IMR-90 (cell line): ENCODE data around the gene GRIFIN. TPM values are rescaled to one million over a fixed set of nuclear protein-coding genes. Genes with fewer than 3 reads are reported as not detected.
A peak's percentile ranks its signal among the peaks of the same experiment; 100 is the strongest.

Experiments
- ATAC-seq: fragments of 200-7000 bp; cut with Tn5 transposase; 2 replicates; pipeline ENCODE4 v1.9.1; 2020; ENCODE audit warnings: low read depth, mild to moderate bottlenecking, moderate library complexity
- BruUV-seq: library from RNA; stranded (reverse); fragments of 400-500 nt; replicated peaks from 2 replicates; lab custom pipeline; 2021; lab: Mats Ljungman, UMichigan
- CTCF ChIA-PET: fragments of 300-600 bp; formaldehyde crosslinking; extraction: SDS; loops from one replicate; lab custom pipeline; 2021; ENCODE audit warnings: antibody characterized with exemption; lab: Yijun Ruan, JAX
- POLR2A ChIA-PET: fragments of 300-600 bp; sonication (Branson Sonifier 250); formaldehyde crosslinking; loops from one replicate; lab custom pipeline; 2022; ENCODE audit warnings: antibody characterized with exemption; ENCODE audit not compliant: unreplicated experiment; lab: Charles Lee
- DNase-seq: peaks from one replicate; pipeline ENCODE4 v3.0.0; 2013
- H2AFZ ChIP-seq: replicated peaks from 2 replicates; pipeline ENCODE3; 2013; ENCODE audit warnings: low read length, mild to moderate bottlenecking; ENCODE audit not compliant: poor library complexity
- H2AK5ac ChIP-seq: 2 replicates; pipeline ENCODE4 v1.6.1; 2013; ENCODE audit warnings: low read depth, low read length, inconsistent platforms
- H2AK9ac ChIP-seq: replicated peaks from 2 replicates; pipeline ENCODE3; 2013; ENCODE audit warnings: mild to moderate bottlenecking, low read depth, low read length, moderate library complexity; ENCODE audit not compliant: poor library complexity
- H2BK120ac ChIP-seq: 2 replicates; pipeline ENCODE4 v1.6.1; 2013; ENCODE audit warnings: low read depth, low read length, inconsistent platforms
- H2BK15ac ChIP-seq: 3 replicates; pipeline ENCODE4 v1.6.1; 2013; ENCODE audit warnings: low read depth, low read length, inconsistent platforms
- H2BK20ac ChIP-seq: 2 replicates; pipeline ENCODE4 v1.6.1; 2013; ENCODE audit warnings: low read depth, mild to moderate bottlenecking, inconsistent platforms, low read length, moderate library complexity
- H2BK5ac ChIP-seq: 2 replicates; pipeline ENCODE4 v1.6.1; 2013; ENCODE audit warnings: mild to moderate bottlenecking, low read depth, low read length, inconsistent platforms; ENCODE audit not compliant: poor library complexity, severe bottlenecking
- H3K14ac ChIP-seq: replicated peaks from 2 replicates; pipeline ENCODE4 v1.6.1; 2013; ENCODE audit warnings: low read depth, low read length, inconsistent platforms
- H3K18ac ChIP-seq: 2 replicates; pipeline ENCODE4 v1.6.1; 2013; ENCODE audit warnings: low read depth, low read length, control low read depth
- H3K23ac ChIP-seq: 2 replicates; pipeline ENCODE4 v1.6.1; 2013; ENCODE audit warnings: low read depth, low read length, inconsistent platforms
- H3K27ac ChIP-seq: 2 replicates; pipeline ENCODE4 v1.5.1; 2013; ENCODE audit warnings: mild to moderate bottlenecking, control low read depth, low read length; ENCODE audit not compliant: insufficient read depth
- H3K27me3 ChIP-seq: 2 replicates; pipeline ENCODE4 v1.6.1; 2013; ENCODE audit warnings: low read length; ENCODE audit not compliant: control insufficient read depth, insufficient read depth
- H3K36me3 ChIP-seq: 2 replicates; pipeline ENCODE4 v1.6.1; 2013; ENCODE audit warnings: low read length, mixed read lengths; ENCODE audit not compliant: control insufficient read depth, insufficient read depth
- H3K4ac ChIP-seq: 2 replicates; pipeline ENCODE4 v1.6.1; 2013; ENCODE audit warnings: low read depth, low read length, inconsistent platforms
- H3K4me1 ChIP-seq: 2 replicates; pipeline ENCODE4 v1.6.1; 2013; ENCODE audit warnings: low read length, mixed read lengths; ENCODE audit not compliant: control insufficient read depth, insufficient read depth
- H3K4me2 ChIP-seq: 2 replicates; pipeline ENCODE4 v1.6.1; 2013; ENCODE audit warnings: low read depth, mild to moderate bottlenecking, control low read depth, low read length, moderate library complexity
- H3K4me3 ChIP-seq: 2 replicates; pipeline ENCODE4 v1.5.1; 2013; ENCODE audit warnings: low read depth, mild to moderate bottlenecking, control low read depth, low read length, moderate library complexity; ENCODE audit not compliant: insufficient read depth
- H3K56ac ChIP-seq: 2 replicates; pipeline ENCODE4 v1.6.1; 2013; ENCODE audit warnings: low read length, inconsistent platforms; ENCODE audit not compliant: insufficient read depth; ENCODE audit errors: extremely low read depth
- H3K79me1 ChIP-seq, 2 experiments: 2 replicates each; pipeline ENCODE4 v1.6.1; 2013; ENCODE audit warnings: low read length in 2 of 2, inconsistent platforms in 1 of 2, low read depth in 1 of 2
- H3K9ac ChIP-seq: 2 replicates; pipeline ENCODE4 v1.6.1; 2013; ENCODE audit warnings: low read depth, low read length, control low read depth
- H3K9me1 ChIP-seq: 2 replicates; pipeline ENCODE4 v1.6.1; 2013; ENCODE audit warnings: low read length, inconsistent platforms; ENCODE audit not compliant: insufficient read depth
- H3K9me3 ChIP-seq: 2 replicates; pipeline ENCODE4 v1.6.1; 2013; ENCODE audit warnings: low read length; ENCODE audit not compliant: control insufficient read depth, insufficient read depth
- H4K20me1 ChIP-seq: 2 replicates; pipeline ENCODE4 v1.6.1; 2013; ENCODE audit warnings: low read length, inconsistent platforms; ENCODE audit not compliant: insufficient read depth
- H4K5ac ChIP-seq: 2 replicates; pipeline ENCODE4 v1.6.1; 2013; ENCODE audit warnings: mild to moderate bottlenecking, low read depth, low read length, control low read depth
- H4K8ac ChIP-seq, 2 experiments: 2 replicates each; pipeline ENCODE4 v1.6.1; 2013; ENCODE audit warnings: low read depth in 2 of 2, low read length in 2 of 2, control low read depth in 1 of 2, inconsistent platforms in 1 of 2
- H4K91ac ChIP-seq: 2 replicates; pipeline ENCODE4 v1.6.1; 2013; ENCODE audit warnings: low read depth, low read length, inconsistent platforms; ENCODE audit not compliant: insufficient read depth
- BHLHE40 ChIP-seq: fragments of 150-350 bp; IDR thresholded peaks from 2 replicates; pipeline ENCODE4 v1.6.1; 2016; ENCODE audit warnings: mild to moderate bottlenecking, low read depth, low read length
- CEBPB ChIP-seq: IDR thresholded peaks from 2 replicates; pipeline ENCODE4 v1.6.1; 2012; ENCODE audit warnings: low read depth, low read length, improper control_type of control experiment
- CHD1 ChIP-seq: IDR thresholded peaks from 2 replicates; pipeline ENCODE4 v1.6.1; 2012; ENCODE audit warnings: low read depth, low read length, improper control_type of control experiment
- ELK1 ChIP-seq: fragments of 150-350 bp; IDR thresholded peaks from 2 replicates; pipeline ENCODE4 v1.6.1; 2016; ENCODE audit warnings: low read depth, mild to moderate bottlenecking, low read length, moderate library complexity, borderline replicate concordance
- FOS ChIP-seq: fragments of 150-350 bp; IDR thresholded peaks from 2 replicates; pipeline ENCODE4 v1.6.1; 2016; ENCODE audit warnings: low read depth, low read length
- MAFK ChIP-seq: IDR thresholded peaks from 2 replicates; pipeline ENCODE4 v1.6.1; 2012; ENCODE audit warnings: low read depth, low read length, improper control_type of control experiment
- MAZ ChIP-seq: IDR thresholded peaks from 2 replicates; pipeline ENCODE4 v1.6.1; 2012; ENCODE audit warnings: low read depth, mild to moderate bottlenecking, low read length, improper control_type of control experiment, moderate library complexity, borderline replicate concordance
- MXI1 ChIP-seq: IDR thresholded peaks from 2 replicates; pipeline ENCODE4 v1.6.1; 2012; ENCODE audit warnings: low read depth, mild to moderate bottlenecking, low read length, moderate library complexity, borderline replicate concordance
- NFE2L2 ChIP-seq: fragments of 150-350 bp; IDR thresholded peaks from 2 replicates; pipeline ENCODE4 v1.6.1; 2016; ENCODE audit warnings: low read depth, mild to moderate bottlenecking, low read length
- POLR2A ChIP-seq: IDR thresholded peaks from 2 replicates; pipeline ENCODE4 v1.6.1; 2012; ENCODE audit warnings: mild to moderate bottlenecking, low read depth, low read length
- RAD21 ChIP-seq: IDR thresholded peaks from 2 replicates; pipeline ENCODE4 v1.6.1; 2012; ENCODE audit warnings: low read length, improper control_type of control experiment
- RCOR1 ChIP-seq: IDR thresholded peaks from 2 replicates; pipeline ENCODE4 v1.6.1; 2012; ENCODE audit warnings: mild to moderate bottlenecking, low read length, improper control_type of control experiment; ENCODE audit not compliant: insufficient replicate concordance
- RFX5 ChIP-seq: IDR thresholded peaks from 2 replicates; pipeline ENCODE4 v1.8.0; 2012; ENCODE audit warnings: low read depth, mild to moderate bottlenecking, low read length, moderate library complexity
- SMC3 ChIP-seq: fragments of 150-350 bp; IDR thresholded peaks from 2 replicates; pipeline ENCODE4 v1.6.1; 2016; ENCODE audit warnings: low read depth, mild to moderate bottlenecking, antibody characterized with exemption, low read length, moderate library complexity
- WGBS, 2 experiments: methylation state at CpG; one replicate each; pipeline versions ENCODE4 v1.1.5 to v1.1.7; 2013; ENCODE audit warnings: missing lambda C conversion rate in 2 of 2; ENCODE audit not compliant: insufficient read length in 1 of 2; ENCODE audit errors: extremely low coverage in 2 of 2; 5-methylcytosine and 5-hydroxymethylcytosine counted together
- dilution Hi-C: fragments of 300-500 bp; cut with HindIII; formaldehyde crosslinking; loops from one replicate; pipeline ENCODE4 v1.14.3; 2018; ENCODE audit warnings: low sequenced_read_pairs; ENCODE audit not compliant: unreplicated experiment
- in situ Hi-C: fragments of 300-500 bp; cut with MboI; formaldehyde crosslinking; loops from 3 replicates; pipeline ENCODE4 v1.14.3; 2019; ENCODE audit warnings: low sequenced_read_pairs, inconsistent platforms, mixed read lengths
- intact Hi-C: fragments of 100-400 bp; cut with micrococcal nuclease; formaldehyde crosslinking; loops from 2 replicates; pipeline ENCODE4 v1.10.0; 2022
- polyA plus RNA-seq, 3 experiments: library from polyadenylated mRNA; depleted of rRNA; stranded (reverse); fragments of >200 nt; gene quantifications; 2 replicates each; pipeline ENCODE4 v1.2.3, GENCODE V29; 2012; ENCODE audit warnings: low replicate concordance in 1 of 3
- total RNA-seq: library from RNA; depleted of rRNA; stranded (reverse); fragments of >200 nt; gene quantifications from 2 replicates; pipeline ENCODE4 v1.2.3, GENCODE V29; 2012
- TF ChIP-seq, protein P1 (sequence below): conservative IDR thresholded peaks from 2 replicates; pipeline ENCODE4 v1.5.1; 2012; ENCODE audit warnings: mild to moderate bottlenecking, low read depth, low read length, improper control_type of control experiment
- TF ChIP-seq, protein P2 (sequence below): fragments of 150-350 bp; IDR thresholded peaks from 2 replicates; pipeline ENCODE4 v1.6.1; 2017; ENCODE audit warnings: mild to moderate bottlenecking, antibody characterized with exemption, low read length, low read depth

The GRIFIN gene
- total and polyA plus RNA-seq, 2 of the 4 experiments (the other 2 are of a cell fraction), result not detected

DNA sequence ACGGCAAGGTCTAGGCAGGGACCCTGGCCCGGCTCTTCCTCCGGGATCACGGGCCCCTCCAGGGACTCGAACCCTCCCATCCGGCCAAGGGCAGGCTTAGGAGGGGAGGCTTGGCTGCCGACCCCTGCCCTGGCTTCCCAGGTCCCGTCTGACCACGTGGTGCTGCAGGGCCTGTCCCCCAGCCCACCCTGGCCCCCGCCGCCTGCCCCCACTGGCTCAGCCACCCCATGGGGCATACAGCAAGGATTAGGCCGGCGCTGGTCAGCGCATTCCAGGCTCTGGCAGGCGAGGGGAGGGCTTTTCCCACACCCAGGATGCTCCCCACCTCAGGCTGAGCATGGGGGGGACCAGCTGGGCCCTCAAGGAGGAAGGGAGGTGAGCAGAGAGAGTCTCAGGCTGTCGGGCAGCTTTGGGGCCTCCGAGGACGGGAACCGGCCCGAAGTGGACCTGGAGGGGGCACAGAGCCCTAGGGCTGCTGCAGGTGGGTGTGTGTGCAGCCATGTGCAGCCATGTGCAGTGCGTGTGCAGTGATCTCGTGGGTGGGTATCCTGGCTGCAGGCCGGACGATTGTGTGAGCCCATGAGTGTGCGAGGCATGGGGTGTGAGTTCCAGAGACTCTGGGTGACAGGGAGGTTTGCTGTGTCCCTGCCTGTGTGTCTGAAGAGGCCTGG, 713 bp upstream of the GRIFIN start:
- POLR2A ChIA-PET, result no interaction called here
- H2AK5ac ChIP-seq, result no peak overlapping the region
- no peak overlapping the region for H4K91ac ChIP-seq
- no peak overlapping the region for H2BK120ac ChIP-seq
- dilution Hi-C loops, result no loop called here
- no peak overlapping the region for H2AFZ ChIP-seq
- no peak overlapping the region for H4K5ac ChIP-seq
- H3K27ac ChIP-seq, result no peak overlapping the region
- no peak overlapping the region for H4K8ac ChIP-seq
- H3K23ac ChIP-seq, result no peak overlapping the region
- H3K4me2 ChIP-seq, result no peak overlapping the region
- no peak overlapping the region for H2BK5ac ChIP-seq
- CTCF ChIA-PET, result no interaction called here
- TF ChIP-seq, protein P1, sequence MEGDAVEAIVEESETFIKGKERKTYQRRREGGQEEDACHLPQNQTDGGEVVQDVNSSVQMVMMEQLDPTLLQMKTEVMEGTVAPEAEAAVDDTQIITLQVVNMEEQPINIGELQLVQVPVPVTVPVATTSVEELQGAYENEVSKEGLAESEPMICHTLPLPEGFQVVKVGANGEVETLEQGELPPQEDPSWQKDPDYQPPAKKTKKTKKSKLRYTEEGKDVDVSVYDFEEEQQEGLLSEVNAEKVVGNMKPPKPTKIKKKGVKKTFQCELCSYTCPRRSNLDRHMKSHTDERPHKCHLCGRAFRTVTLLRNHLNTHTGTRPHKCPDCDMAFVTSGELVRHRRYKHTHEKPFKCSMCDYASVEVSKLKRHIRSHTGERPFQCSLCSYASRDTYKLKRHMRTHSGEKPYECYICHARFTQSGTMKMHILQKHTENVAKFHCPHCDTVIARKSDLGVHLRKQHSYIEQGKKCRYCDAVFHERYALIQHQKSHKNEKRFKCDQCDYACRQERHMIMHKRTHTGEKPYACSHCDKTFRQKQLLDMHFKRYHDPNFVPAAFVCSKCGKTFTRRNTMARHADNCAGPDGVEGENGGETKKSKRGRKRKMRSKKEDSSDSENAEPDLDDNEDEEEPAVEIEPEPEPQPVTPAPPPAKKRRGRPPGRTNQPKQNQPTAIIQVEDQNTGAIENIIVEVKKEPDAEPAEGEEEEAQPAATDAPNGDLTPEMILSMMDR, result no peak
- no peak for TF ChIP-seq RAD21
- TF ChIP-seq NFE2L2, result no peak
- no peak for TF ChIP-seq MXI1
- TF ChIP-seq BHLHE40, result no peak
- no peak for TF ChIP-seq SMC3
- no peak for TF ChIP-seq POLR2A
- TF ChIP-seq, protein P2, sequence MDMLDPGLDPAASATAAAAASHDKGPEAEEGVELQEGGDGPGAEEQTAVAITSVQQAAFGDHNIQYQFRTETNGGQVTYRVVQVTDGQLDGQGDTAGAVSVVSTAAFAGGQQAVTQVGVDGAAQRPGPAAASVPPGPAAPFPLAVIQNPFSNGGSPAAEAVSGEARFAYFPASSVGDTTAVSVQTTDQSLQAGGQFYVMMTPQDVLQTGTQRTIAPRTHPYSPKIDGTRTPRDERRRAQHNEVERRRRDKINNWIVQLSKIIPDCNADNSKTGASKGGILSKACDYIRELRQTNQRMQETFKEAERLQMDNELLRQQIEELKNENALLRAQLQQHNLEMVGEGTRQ, result no peak
- no peak for TF ChIP-seq MAFK
- TF ChIP-seq ELK1, result no peak
- TF ChIP-seq RCOR1, result no peak
- TF ChIP-seq RFX5, result no peak
- no peak for TF ChIP-seq CEBPB
- TF ChIP-seq FOS, result no peak
- no peak for TF ChIP-seq CHD1
- no peak for TF ChIP-seq MAZ
- DNase-seq (no peak), ATAC-seq (no peak)
- H4K20me1 ChIP-seq, result no peaks in the 10 kb centered on the region
- BruUV-seq, result no TSS peak
- no peak overlapping the region for H3K9ac ChIP-seq
- H2AK9ac ChIP-seq, result peak overlapping the region; percentile 76
- in situ Hi-C loops, result no loop called here
- H3K27me3 ChIP-seq, result peaks cover 13% of the 10 kb centered on the region; the same call in 1 of the 2 replicates
- H3K4me1 ChIP-seq, result no peaks in the 10 kb centered on the region
- 65% methylated on average over 15 of the region's 25 CpGs; no CpG with 5 or more reads in 1 of the 2 experiments for WGBS, 2 experiments
- H3K9me1 ChIP-seq, result no peaks in the 10 kb centered on the region
- no peak overlapping the region for H3K4me3 ChIP-seq
- H3K18ac ChIP-seq, result no peak overlapping the region
- H3K56ac ChIP-seq, result no peak overlapping the region
- H3K4ac ChIP-seq, result no peak overlapping the region
- no peak overlapping the region for H3K14ac ChIP-seq
- H3K36me3 ChIP-seq, result no peaks in the 10 kb centered on the region
- H2BK15ac ChIP-seq, result no peak overlapping the region
- no peak overlapping the region for H2BK20ac ChIP-seq
- H3K79me1 ChIP-seq, result no peaks in the 10 kb centered on the region
- H3K9me3 ChIP-seq, result no peaks in the 10 kb centered on the region
- intact Hi-C loops, result loop anchor here (2.0 to 10.0 kb wide), 3 partner anchors 82 to 678 kb away; partner anchors contain the start of gene IQCE
